Panc1 (cell line): Measurements from ENCODE around the gene SFI1. TPM values are rescaled to one million over a fixed set of nuclear protein-coding genes. Genes with fewer than 3 reads are reported as not detected.

Experiments used
- ATAC-seq: fragments of 200-7000 bp; cut with Tn5 transposase; 2 replicates; pipeline ENCODE4 v1.9.1; 2020; ENCODE audit warnings: mild to moderate bottlenecking, moderate library complexity
- BruUV-seq: library from RNA; stranded (reverse); fragments of 400-500 nt; replicated peaks from 2 replicates; lab custom pipeline; 2021; lab: Mats Ljungman, UMichigan
- CTCF ChIA-PET: fragments of 300-600 bp; sonication (Branson Sonifier 250); formaldehyde crosslinking; loops from one replicate; lab custom pipeline; 2022; ENCODE audit warnings: antibody characterized with exemption; lab: Charles Lee
- POLR2A ChIA-PET: fragments of 300-600 bp; sonication (Branson Sonifier 250); formaldehyde crosslinking; loops from one replicate; lab custom pipeline; 2022; ENCODE audit warnings: antibody characterized with exemption; lab: Charles Lee
- DNase-seq: peaks from one replicate; pipeline ENCODE4 v3.0.0-alpha.2; 2010; ENCODE audit warnings: low read depth, low spot score
- H3K27ac ChIP-seq: 2 replicates; pipeline ENCODE4 v1.5.1; 2011; ENCODE audit warnings: mild to moderate bottlenecking, low read length, inconsistent platforms
- H3K27me3 ChIP-seq: fragments of 200-500 bp; sonication (Bioruptor generic); 2 replicates; pipeline ENCODE4 v1.6.0; 2014; ENCODE audit warnings: low read length, inconsistent platforms; ENCODE audit not compliant: control insufficient read depth, insufficient read depth
- H3K36me3 ChIP-seq: fragments of 200-500 bp; sonication (Bioruptor generic); 2 replicates; pipeline ENCODE4 v1.5.1; 2014; ENCODE audit warnings: inconsistent platforms, mild to moderate bottlenecking, low read length, moderate library complexity; ENCODE audit not compliant: control insufficient read depth, insufficient read depth
- H3K4me1 ChIP-seq: 2 replicates; pipeline ENCODE4 v1.5.1; 2011; ENCODE audit warnings: inconsistent platforms, mild to moderate bottlenecking, low read length, moderate library complexity; ENCODE audit not compliant: control insufficient read depth, insufficient read depth
- H3K4me3 ChIP-seq, 2 experiments: 2 replicates each; pipeline ENCODE4 v1.5.1; 2011 to 2012; ENCODE audit warnings: low read depth in 2 of 2, low read length in 2 of 2, mild to moderate bottlenecking in 2 of 2, inconsistent platforms in 1 of 2, moderate library complexity in 1 of 2
- H3K9me3 ChIP-seq: fragments of 200-500 bp; sonication (Bioruptor generic); 2 replicates; pipeline ENCODE4 v1.5.1; 2014; ENCODE audit warnings: low read depth, mild to moderate bottlenecking, inconsistent platforms, low read length, moderate library complexity; ENCODE audit not compliant: control insufficient read depth, insufficient read depth
- CTCF ChIP-seq: fragments of 450-650 bp; IDR thresholded peaks from 2 replicates; pipeline ENCODE4 v1.5.1; 2017; ENCODE audit warnings: mild to moderate bottlenecking
- POLR2AphosphoS5 ChIP-seq: IDR thresholded peaks from 2 replicates; pipeline ENCODE4 v1.6.1; 2012; ENCODE audit warnings: mild to moderate bottlenecking, low read depth, low read length, moderate library complexity
- REST ChIP-seq, 2 experiments: IDR thresholded peaks; 2 replicates each; pipeline ENCODE4 v1.6.1; 2011 to 2012; ENCODE audit warnings: low read depth in 2 of 2, control low read depth in 1 of 2, low read length in 1 of 2, mild to moderate bottlenecking in 1 of 2, moderate library complexity in 1 of 2; ENCODE audit not compliant: insufficient read depth in 1 of 2
- SIN3A ChIP-seq: IDR thresholded peaks from 2 replicates; pipeline ENCODE4 v1.6.1; 2012; ENCODE audit warnings: low read depth, mild to moderate bottlenecking, low read length, moderate library complexity, borderline replicate concordance; ENCODE audit not compliant: insufficient read depth
- TCF7L2 ChIP-seq: IDR thresholded peaks from 2 replicates; pipeline ENCODE4 v1.6.1; 2011; ENCODE audit warnings: mild to moderate bottlenecking, low read depth, low read length, inconsistent platforms
- in situ Hi-C: cut with HindIII; loops from 2 replicates; pipeline ENCODE4 v1.10.0; 2016; ENCODE audit warnings: low sequenced_read_pairs, low pct_unique_long_range_greater_than_20kb
- intact Hi-C: fragments of 100-400 bp; cut with micrococcal nuclease; formaldehyde crosslinking; loops from one replicate; pipeline ENCODE4 v1.10.0; 2022; ENCODE audit not compliant: unreplicated experiment
- total RNA-seq: library from RNA; stranded (reverse); gene quantifications from one replicate; pipeline ENCODE4 v1.2.1, GENCODE V29; 2021; ENCODE audit not compliant: unreplicated experiment

Gene SFI1
- total RNA-seq, 1 experiment from 2014 or later: 29.9 TPM

GRCh38 chr22:31612891-31613285 is 116.6 kb downstream of the SFI1 start:
- H3K4me1 ChIP-seq: no peaks in the 10 kb centered on the region
- CTCF ChIA-PET: no interaction called here

GRCh38 chr22:31613286-31613903 is 117.1 kb downstream of the SFI1 start:
- TF ChIP-seq TCF7L2 (no peak), CTCF (no peak), POLR2AphosphoS5 (no peak), REST (IDR thresholded peaks at IDR 0.05; ENCODE audit: insufficient read depth in 1 of 2, low read depth in 2 of 2, low read length in 1 of 2) (no peak), SIN3A (no peak)
- H3K36me3 ChIP-seq: no peaks in the 10 kb centered on the region
- H3K27me3 ChIP-seq: no peaks in the 10 kb centered on the region
- in situ Hi-C loops: no loop called here
- DNase-seq: no peak
- ChIA-PET POLR2A (no interaction called here), CTCF (interaction anchor here (0.6 kb wide), 1 partner anchor 35 kb away, joined by 4 read pairs; no protein-coding TSS in a partner anchor)
- BruUV-seq: no TSS peak
- no peaks in the 10 kb centered on the region for H3K9me3 ChIP-seq
- ATAC-seq: no peak
- intact Hi-C loops: no loop called here
- no peaks in the 10 kb centered on the region for H3K4me1 ChIP-seq
- no peak overlapping the region for H3K27ac ChIP-seq
- no peak overlapping the region for H3K4me3 ChIP-seq

More at GRCh38 chr22:31612891-31613285, 116.6 kb downstream of the SFI1 start:
- BruUV-seq: no TSS peak
- Histone ChIP-seq H3K4me3 (no peak overlapping the region), H3K27me3 (no peaks in the 10 kb centered on the region), H3K36me3 (no peaks in the 10 kb centered on the region), H3K9me3 (no peaks in the 10 kb centered on the region), H3K27ac (no peak overlapping the region)
- POLR2A ChIA-PET: no interaction called here
- no peak for DNase-seq
- TF ChIP-seq REST (IDR thresholded peaks at IDR 0.05; ENCODE audit: insufficient read depth in 1 of 2, low read depth in 2 of 2, low read length in 1 of 2): no peak
- no peak for TF ChIP-seq TCF7L2
- no peak for TF ChIP-seq SIN3A
- no peak for TF ChIP-seq CTCF
- no peak for TF ChIP-seq POLR2AphosphoS5
- in situ Hi-C loops: no loop called here
- intact Hi-C loops: no loop called here
- no peak for ATAC-seq
